HG02610 (cell line): ENCODE measurements around the gene TENM3.
"Not testable (repeated sequence)": the region's sequence is repeated elsewhere in the genome, so short reads cannot be mapped to it uniquely, and the experiment has no call there.

Source experiments
- ATAC-seq: cut with Tn5 transposase; IDR thresholded peaks from one replicate; pipeline ENCODE4 v1.9.1; 2021; ENCODE audit warnings: mild to moderate bottlenecking, moderate library complexity; ENCODE audit not compliant: unreplicated experiment

TENM3 gene

DNA sequence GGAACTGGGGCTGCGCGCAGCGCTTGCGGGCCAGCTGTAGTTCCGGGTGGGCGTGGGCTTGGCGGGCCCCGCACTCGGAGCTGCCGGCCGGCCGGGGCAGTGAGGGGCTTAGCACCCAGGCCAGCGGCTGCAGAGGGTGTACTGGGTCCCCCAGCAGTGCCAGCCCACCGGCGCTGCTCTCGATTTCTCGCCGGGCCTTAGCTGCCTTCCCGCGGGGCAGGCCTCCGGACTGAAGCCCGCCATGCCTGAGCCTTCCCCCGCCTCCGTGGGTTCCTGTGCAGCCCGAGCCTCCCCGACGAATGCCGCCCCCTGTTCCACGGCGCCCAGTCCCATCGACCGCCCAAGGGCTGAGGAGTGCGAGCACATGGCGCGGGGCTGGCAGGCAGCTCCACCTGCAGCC is 143.4 kb downstream of the TENM3 start:
- not testable (repeated sequence) for ATAC-seq

DNA sequence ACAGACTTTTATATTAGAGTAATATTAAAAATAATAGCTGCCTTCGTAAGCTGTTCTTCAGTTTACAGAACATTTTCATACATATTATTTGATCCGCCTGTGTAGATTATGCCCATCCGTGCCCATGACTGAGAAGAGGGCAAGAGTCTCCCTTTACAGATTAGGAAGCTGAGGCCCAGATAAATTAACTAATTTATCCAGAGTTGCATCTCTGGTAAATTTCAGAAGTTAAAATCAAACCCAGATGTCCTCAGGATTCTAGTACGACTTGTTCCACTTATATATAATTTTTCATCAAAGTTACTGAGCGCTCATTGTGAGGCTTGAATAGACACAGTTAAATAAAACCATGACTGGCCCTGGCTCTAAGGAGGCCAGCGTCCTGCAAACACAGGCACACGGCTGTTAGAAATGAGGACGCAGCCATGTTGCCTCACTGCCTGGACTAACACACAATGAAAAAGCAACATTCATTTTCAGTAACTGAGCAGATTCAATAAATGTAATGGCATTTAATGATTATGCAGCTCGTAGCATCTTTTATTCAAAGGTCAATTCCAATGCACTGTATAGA is 148.0 kb downstream of the TENM3 start:
- ATAC-seq = no peak

DNA sequence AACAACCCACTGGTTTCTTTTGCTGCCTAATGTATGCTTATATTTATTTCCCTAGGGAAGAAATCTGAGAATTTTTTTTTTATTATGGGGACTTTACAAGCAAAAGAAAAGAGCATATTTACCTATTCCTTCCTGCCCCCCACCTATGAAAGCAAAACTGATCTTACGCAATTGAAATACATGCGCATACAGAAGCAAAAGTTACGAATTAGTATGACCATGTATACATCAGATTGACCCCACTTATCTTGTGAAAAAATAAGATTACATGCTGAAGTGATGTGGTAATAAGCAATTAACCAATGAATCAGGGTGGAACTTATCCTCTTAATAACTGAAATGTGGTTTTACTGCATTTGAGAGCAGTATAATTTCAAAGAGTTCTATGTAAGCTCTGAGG is 151.0 kb downstream of the TENM3 start:
- no peak for ATAC-seq

DNA sequence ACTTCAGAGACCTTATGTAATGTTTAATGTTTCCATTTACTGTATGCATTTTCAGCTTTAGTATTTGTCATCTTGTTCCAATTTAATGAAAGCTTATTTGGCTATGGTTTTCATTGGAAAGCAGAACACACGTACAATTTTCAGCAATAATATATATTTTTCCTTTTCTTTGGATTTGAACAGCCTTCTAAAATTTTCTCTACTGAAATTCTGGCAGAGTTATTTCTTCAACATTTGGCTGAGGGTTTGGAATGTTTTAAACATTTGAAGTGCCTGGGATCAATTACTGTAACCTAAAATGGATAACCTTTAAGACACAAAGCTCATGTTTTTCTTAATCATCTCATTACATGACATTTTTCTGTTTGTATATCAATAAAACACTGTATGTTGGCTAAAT is 156.9 kb downstream of the TENM3 start:
- no peak for ATAC-seq

DNA sequence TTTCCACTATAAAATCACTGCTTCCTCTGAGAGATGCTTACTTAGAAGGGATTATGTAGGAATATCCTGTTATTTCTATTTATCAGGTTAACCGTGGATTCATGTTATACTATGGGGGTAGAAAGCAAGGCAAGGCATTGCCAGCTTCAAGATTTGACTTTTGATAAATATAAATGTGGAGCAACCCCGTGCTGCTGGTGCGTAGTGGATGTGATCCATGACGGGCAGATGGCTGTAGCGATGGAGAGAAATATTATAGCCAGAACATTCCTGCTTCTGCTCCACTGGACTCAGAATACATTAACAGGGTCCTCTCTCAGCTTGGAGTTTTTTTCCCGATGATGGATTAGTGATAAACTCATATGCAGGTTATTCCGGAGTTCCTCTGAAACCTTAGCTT is 157.6 kb downstream of the TENM3 start:
- no peak for ATAC-seq

DNA sequence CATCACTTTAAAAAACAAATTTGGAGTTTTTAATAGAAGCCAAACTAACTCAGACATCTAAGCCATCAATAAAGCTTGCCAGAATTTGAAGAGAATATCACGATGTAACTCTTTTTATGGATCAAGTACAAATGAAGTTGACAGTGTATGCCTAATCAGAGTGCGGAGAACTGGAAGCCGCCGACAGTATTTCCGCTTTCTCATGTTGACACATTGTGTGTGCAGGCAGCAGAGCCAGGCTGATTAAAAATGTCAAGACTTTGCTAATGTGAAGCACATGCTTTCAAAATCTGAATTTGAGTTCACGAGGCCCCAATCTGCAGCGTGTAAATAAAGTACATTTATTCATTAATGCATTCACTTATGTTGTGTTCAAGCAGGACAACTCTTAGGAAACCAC is 161.2 kb downstream of the TENM3 start:
- ATAC-seq = no peak

DNA sequence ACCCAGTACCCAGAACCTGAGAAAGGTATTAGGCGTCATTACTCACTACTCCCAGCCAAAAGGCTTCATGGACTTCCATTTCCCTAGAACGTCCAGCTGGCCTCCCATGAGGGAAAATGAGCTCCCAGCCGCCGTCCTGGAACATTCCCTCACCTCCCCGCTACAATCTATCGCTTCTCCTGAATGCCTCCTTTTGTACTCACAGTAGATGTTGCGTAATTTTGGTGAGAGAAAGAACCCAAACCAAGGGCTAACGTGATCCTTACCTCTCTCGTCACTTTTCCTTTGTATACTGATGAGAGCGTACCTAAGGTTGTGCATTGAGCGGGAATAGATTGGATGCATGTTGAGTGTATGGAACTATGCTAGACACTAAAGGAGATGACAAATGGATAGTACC is 161.9 kb downstream of the TENM3 start:
- ATAC-seq = no peak

DNA sequence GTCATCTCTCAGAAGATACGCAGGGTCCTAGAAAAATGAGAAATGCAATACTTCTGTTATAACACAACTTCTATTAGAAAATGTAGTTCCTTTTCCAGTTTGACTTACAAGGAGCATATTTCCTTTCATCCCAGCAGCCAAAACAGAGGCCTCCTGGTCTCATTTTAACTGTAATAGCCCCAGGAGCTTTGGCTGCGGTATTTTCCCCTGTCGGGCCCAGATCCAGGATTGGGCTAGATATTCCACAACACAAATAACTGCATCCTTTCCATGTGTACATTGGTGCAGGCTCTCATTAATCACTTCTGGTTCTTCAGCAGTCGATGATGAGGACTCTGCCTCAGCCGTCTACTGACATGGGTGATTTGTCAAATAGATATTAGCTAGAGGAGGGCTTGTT is 166.1 kb downstream of the TENM3 start:
- ATAC-seq = no peak

DNA sequence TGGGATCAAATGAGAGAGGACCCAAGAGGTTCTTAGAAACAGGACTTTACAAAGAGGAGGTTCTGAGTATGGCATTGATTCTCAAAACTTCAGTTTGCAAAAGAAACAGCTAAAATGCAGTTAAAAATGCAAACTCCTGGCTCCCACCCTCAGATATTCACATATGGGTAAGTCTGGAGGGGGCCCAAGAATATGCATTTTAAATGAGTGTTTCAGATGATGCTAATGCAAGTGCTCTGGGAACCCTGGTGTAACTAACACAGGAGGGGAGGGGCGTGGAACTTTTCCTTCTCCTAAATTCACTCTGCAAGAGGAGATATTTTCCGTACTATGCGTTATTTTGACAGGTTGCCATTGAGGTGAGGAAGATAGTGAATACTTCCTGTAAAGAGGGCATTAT is 168.2 kb downstream of the TENM3 start:
- no peak for ATAC-seq

DNA sequence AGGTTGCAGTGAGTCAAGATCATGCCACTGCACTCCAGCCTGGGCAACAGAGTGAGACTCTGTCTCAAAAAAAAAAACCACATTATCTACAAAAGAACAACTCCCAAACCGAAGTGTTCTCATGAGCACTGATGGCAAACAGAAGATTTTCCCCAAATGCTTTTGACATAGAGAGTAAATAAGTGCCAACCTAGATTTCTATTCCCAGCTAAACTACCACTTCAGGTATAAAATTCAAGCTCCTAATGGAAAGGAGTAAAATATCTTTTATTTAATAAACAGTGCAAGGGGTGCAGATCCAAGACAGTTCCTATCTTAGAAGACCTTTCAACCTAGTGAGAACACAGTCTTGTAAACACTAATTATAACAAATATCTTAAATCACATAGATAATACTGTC is 170.3 kb downstream of the TENM3 start:
- no peak for ATAC-seq

DNA sequence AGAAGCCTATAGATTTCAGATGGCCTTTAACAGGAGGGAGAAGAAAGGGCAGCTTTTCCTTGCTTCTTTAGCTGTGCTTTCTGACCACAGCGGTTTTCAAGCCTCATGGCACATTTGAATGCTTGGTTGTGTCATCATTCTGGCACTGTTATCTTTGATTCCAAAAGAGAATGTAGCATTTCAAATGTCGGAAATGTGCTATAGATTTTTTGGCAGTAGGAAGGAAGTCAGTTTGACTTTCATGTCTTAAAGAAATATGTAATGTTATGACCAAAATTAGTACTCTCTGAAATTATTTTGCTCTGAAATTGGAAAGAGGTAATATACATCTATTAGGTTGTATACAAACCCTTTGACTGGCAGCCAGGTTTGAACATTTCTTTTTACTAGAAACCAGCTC is 171.9 kb downstream of the TENM3 start:
- no peak for ATAC-seq

DNA sequence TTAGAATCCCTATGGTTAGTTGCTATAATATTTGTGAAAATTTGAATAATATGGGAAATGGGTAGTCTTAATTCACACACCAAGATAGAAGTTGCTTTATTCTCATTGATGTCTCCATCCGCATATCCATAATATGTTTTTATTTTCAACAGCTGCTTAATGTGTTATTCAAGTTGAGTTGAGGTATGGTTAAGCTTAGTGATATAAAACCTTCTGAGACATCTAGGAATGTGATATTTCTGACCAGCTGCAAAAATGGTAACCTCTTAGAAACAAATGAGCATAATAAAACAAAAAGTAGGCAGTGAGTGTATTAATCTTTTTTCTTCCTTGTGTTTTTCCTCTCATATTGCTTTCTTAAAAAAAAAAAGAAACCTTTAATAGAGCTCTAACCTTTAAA is 172.9 kb downstream of the TENM3 start:
- ATAC-seq = no peak

DNA sequence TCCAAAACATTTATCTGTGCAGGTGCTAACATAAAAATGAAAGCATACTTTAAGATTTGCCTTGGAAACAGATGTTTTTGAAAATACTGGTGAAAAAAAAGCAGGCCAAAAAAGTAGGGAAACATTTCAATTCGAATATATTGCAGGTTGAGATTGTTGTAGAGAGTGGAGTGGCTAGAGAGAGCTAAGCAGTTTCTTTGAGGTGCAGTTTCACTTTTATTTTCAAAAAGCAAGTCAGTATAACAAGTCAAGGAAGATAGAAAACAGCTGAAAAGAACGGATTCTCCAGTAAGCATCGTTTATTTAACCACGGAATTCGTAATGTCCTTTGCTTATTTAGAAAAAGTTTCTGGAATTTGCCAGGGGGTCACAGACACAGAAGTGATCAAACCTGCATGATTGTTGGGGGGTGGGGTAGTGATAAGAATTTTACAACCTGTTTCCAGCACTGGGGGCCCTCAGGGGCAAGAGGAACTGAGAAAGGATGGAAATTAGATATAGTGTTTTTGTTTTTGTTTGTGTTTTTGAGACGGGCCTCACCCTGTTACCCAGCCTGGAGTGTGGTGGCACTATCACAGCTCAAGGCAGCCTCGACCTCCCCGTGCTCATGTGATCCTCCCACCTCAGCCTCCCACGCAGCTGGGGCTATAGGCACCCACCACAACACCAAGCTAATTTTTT is 175.0 kb downstream of the TENM3 start:
- no peak for ATAC-seq

DNA sequence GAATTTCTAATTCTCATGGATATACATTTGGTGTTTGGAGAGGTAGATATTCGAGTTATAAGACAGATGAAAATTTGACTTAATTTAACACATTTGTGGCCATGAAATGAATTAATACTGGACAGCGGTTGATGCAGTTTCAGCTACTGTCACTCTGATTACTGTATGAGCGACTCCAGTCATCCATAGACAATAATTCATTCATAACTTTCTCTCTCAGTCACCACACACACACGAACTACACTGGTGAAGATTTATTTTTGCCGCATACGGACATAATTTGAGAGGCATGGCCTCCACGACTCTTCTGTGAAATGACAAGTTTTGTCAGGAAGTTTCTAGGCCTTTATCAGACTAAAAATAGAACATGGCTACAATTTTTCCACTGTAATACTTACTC is 177.0 kb downstream of the TENM3 start:
- no peak for ATAC-seq

DNA sequence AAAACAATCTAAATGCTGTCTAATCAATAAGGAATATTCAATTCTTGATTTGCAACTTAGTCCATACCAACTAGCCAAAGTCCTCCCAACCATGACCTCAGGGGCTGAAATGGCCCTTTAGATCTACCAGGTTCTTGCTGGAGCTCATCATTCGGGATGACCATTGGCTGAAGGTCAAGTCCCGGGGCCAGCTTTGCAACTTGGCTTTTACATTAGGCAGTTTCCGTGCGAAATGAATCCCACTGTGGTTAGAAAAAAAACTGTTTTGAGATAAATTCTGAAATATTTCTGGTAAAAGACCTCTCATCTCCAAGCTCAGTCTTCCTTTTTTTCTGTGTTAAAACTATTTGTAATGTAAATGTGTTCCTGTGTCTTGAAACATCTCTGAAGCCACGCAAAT is 178.6 kb downstream of the TENM3 start:
- no peak for ATAC-seq

DNA sequence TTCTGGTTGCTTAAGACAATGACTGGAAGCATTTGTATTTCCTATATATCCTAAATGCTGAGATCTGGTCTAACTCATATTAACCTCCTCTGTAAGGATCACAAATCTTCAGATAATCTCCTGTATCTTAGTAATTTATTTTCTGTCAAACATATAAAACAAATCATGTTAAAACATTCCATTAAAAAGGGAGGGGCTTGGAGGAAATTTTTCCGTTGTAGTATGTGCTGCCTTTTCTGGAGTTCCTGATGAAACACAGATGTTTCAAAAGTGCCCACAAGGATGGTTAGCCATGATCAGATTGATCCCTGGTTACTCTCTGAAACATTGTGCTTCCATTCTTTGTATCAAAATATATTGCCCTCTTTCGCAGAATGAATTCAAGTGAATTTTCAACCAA is 182.1 kb downstream of the TENM3 start:
- no peak for ATAC-seq

DNA sequence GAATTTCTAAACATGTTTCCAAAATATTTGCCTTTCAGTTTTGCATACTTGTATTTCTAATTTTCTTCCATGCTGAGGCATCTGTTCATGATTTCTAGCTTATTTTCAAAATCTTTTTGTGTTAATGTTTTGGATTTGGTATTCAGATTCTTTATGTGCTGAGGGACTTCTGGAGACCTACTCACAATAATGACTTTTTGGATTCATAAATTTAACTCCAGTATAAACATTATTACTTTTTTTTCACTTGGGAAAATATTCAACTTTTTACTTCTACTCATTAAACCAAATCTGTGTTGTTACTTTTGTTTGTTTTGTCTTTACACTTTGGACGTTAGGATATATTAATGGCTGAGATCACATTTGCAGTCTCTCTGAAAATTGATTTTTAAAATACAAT is 183.7 kb downstream of the TENM3 start:
- no peak for ATAC-seq

DNA sequence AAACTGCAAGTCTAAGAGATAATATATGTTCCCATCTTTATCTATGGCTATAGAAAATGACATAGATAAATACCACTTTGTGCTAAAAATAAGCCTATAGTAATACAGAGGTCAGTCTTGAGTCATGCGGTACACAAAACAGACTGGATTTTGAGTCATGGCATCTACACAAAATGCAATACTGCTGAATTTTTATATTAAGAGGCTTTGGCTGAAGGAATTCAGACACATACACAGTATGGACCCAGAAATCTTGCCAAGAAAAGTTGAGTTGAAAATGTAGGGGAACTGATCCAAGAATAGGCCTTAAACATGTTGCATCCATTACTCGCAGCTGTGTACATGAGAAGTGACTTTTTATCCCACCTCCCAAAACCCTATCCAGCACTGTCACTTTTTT is 184.4 kb downstream of the TENM3 start:
- no peak for ATAC-seq

DNA sequence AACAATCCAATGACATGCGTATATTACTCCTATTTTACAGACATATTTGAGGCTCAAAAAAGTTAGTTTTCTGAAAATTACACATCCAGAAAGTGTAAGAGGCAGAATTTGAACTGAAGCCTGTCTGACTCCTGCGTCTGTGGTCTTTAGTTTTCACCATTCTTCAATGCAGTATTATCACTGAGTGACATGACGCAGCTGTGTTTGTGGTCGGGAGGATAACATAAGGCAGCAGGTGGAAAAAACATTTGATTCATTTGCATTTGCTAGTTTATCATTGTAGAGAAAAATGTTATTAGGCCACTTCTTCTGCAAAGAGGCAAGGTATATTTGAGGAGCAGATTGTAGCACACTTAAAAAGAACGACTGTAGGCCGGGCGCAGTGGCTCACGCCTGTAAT is 186.7 kb downstream of the TENM3 start:
- no peak for ATAC-seq

DNA sequence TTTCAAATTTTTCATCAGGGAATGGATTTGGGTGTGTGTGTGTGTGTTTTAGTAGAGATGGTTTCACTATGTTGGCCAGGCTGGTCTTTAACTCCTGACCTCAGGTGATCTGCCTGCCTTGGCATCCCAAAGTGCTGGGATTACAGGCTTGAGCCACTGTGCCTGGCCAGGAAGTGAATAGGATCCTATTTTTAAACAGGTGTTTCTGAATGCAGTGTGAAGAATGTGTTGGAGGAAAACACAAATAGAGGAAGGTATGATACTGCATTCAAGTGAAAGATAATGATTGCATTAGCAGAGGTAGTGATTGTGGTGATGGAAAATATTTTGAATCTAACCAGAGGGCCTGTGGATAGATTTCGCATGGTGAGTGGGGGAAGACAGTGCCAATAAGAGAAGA is 189.6 kb downstream of the TENM3 start:
- no peak for ATAC-seq

DNA sequence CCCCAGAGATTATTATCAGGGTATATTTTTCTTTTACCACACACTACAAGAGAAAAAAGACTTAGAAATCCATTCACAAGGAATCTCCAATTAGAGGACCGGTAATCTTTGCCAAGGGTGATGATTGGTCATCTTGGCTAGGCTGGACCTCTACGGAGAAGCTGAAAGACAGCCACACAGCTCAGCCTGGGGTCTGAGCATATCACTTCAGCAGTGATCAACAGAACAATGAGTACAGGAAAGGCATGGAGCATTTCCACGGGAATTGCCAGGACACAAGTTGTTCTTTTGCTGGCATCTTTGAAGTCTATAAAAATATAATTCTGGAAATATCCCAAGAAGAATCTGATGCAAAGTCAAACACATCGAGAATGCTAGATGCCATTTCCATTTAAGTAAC is 191.5 kb downstream of the TENM3 start:
- no peak for ATAC-seq

DNA sequence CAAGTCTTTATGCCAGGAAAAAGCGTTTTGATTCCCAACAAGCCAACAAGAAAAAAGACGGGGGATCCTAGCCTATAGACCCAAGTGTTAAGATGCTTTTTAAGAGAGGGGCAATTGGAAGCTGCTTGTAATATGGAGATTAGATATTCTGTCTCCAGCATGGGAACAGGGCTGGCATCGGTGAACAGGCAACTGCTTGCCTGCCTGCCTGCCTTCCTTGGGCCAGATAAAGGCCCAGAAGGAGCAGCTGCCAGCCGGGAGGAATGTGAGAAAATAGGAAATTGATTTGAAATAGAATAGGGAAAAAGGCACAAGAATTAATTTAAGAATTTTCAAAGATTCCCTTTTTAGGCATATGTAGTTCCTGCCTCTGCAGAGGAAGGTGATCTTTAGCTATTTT is 192.2 kb downstream of the TENM3 start:
- ATAC-seq = no peak

DNA sequence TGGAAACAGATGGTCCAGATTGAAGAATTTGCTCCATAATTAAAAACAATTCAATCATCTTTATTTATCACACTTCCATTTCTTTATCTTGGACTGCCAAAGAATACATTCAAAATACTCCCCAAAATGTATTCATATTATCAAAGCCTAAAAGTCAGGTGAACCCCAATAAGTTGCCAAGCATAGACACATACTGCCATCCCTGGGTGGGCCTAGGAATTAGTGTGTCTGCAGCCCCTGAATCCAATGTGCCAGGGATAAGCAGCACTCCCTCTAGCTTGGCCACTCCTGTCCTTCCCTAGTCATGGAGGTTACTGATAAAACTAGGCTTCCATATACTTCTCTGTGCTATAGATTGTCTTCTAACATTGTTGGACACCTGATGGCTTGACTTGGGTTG is 199.9 kb downstream of the TENM3 start:
- ATAC-seq = no peak
